Measurements from ENCODE around the gene PRG2.
A peak's percentile ranks its signal among the peaks of the same experiment; 100 is the strongest.
"Not testable (repeated sequence)": the region's sequence is repeated elsewhere in the genome, so short reads cannot be mapped to it uniquely, and the experiment has no call there.

The PRG2 gene

GRCh38 chr11:57373146-57373545 is 17.3 kb downstream of the PRG2 start:
- H3K27ac ChIP-seq: no peak overlapping the region
- no peak for DNase-seq (ENCODE audit: low read depth, low spot score)

DNA sequence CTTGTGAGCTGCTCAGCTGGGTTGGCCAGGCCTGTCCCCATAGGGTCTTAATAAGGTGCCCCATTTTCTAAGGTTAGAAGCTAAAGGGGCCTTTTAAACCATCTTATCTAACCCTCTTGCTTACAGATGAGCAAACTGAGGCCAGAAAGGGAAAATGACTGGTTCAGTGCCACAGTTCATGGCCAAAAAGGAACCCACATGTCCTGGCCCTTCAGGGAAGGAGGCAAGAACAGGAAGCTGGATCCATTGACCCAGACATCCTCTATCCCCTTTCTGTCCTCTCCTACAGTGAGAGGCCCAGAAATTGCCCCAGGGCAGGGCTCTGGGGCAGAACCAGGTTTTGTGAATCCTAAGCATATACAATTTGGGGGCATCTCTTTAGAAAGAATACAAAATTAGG is 19.5 kb downstream of the PRG2 start:
- H3K27ac ChIP-seq: no peak overlapping the region
- no peak for DNase-seq (ENCODE audit: low read depth, low spot score)

- peak overlapping the region; percentile 31 for H3K27ac ChIP-seq
- DNase-seq (ENCODE audit: low read depth, low spot score): peak; percentile 57
Observed at GRCh38 chr11:57370251-57370650, 20.2 kb downstream of the PRG2 start.

DNA sequence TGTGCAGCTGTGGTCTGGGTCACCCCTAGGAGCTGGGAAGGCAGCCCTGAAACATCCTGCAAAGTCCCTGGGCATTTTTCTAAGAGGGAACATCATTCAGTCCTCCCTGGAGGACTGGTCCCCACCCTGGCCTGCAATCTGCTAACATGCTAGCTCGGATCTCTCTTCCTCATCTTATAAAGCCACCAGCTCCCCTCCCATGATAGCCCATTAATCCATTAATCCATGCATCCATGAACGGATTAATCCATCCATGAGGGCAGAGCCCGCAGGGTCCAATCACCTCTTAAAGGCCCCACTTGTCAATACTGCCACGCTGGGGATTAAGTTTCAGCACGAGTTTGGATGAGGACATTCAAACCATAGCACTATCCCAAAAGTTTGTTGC is 21.6 kb downstream of the PRG2 start:
- H3K27ac ChIP-seq: no peak overlapping the region
- DNase-seq (ENCODE audit: low read depth, low spot score): no peak

- H3K27ac ChIP-seq: no peak overlapping the region
- DNase-seq (ENCODE audit: low read depth, low spot score): peak; percentile 12
Observed at GRCh38 chr11:57368106-57368844, 22.2 kb downstream of the PRG2 start.

GRCh38 chr11:57364851-57365660 is 25.4 kb downstream of the PRG2 start:
- DNase-seq (ENCODE audit: low read depth, low spot score): no peak
- no peak overlapping the region for H3K27ac ChIP-seq

DNA sequence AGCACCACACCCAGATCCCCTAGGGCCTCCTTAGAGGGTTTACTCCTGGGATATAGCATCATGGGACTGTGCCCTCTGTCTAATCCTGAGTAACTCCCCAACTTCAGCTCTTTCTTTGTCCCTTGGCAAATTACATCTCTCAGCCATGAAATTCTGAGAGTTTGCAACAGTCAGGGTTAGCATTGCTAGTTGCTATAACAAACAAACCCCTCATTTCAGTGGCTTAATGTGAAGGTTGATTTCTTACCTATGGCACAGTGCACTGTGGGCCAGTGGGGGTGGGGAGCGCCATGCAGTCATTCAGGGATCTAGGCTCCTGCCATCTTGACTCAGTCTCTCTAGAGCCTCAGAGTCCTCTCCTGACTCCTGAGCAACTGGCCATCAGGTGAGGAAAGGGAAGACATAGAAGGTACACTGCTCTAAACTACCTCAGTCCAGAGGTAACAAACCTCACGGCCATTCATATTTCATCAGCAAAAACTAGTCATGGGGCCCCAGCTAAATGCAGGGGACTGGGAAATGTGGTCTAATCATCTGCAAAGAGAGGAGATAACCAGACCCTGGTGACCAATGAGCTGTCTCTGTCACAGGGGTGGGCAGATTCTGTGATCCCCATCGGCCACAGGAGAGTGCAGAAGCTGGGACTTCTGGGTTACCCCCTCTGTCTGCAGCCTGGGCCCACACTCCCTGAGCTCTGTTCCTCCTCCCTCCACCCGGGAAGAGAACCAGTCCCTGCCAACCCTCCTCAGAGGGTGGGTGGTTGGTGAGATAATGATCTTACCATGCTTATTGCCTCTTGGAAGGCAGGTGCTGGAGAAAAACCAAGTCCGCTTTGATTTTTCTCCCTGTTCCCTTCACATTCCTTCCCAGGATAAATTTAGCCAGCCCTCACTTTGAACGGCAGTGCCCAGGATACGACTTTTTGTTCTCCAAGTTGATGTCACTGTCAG is 27.0 kb downstream of the PRG2 start:
- H3K27ac ChIP-seq: no peak overlapping the region
- DNase-seq (ENCODE audit: low read depth, low spot score): no peak

DNA sequence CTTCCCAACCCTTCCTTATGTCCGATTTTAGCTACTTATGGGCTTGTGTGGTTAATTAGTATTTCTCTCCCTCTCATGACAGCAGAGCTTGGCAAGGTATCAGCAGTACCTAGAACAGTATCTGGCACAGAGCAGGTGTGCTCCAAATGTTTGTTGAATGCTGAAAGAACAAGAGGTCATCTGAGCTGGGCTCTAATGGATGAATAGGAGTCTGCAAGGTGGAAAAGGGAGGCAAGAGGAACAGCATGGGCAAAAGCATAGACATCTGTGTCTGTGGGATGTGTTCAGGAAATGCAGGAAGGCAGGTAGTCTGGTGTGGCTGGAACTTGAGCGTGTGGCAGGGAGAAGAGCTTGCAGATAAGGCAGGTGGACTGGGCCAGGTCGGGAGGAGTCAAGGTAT is 28.5 kb downstream of the PRG2 start:
- H3K27ac ChIP-seq: no peak overlapping the region
- DNase-seq (ENCODE audit: low read depth, low spot score): no peak

DNA sequence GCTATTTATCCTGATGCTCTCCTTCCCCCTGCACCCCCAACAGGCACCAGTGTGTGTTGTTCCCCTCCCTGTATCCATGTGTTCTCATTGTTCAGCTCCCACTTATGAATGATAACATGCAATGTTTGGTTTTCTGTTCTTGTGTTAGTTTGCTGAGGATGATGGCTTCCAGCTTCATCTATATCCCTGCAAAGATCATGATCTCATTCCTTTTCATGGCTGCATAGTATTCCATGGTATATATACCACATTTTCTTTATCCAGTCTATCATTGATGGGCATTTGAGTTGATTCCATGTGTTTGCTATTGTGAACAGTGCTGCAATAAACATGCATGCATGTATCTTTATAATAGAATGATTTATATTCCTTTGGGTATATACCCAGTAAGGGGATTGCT is 29.0 kb downstream of the PRG2 start:
- H3K27ac ChIP-seq; DNase-seq (ENCODE audit: low read depth, low spot score): not testable (repeated sequence)

DNA sequence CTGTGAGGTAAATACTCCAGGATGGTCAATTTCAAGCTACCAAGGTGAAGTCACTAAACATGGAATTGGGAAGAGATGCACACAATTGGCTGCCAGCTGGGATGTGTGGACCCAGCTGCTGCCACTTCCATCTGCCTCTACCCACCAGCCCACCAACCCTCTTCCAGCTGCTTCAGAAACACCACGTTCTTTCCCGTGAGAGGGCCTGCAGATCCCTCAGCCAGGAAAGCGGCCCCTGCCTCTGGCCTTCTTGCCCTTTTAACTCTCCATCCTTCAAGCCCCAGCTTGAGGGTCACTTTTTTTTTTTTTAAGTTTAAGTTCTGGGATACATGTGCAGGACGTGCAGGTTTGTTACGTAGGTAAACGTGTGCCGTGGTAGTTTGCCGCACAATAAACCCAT is 29.5 kb downstream of the PRG2 start:
- no peak overlapping the region for H3K27ac ChIP-seq
- no peak for DNase-seq (ENCODE audit: low read depth, low spot score)

DNA sequence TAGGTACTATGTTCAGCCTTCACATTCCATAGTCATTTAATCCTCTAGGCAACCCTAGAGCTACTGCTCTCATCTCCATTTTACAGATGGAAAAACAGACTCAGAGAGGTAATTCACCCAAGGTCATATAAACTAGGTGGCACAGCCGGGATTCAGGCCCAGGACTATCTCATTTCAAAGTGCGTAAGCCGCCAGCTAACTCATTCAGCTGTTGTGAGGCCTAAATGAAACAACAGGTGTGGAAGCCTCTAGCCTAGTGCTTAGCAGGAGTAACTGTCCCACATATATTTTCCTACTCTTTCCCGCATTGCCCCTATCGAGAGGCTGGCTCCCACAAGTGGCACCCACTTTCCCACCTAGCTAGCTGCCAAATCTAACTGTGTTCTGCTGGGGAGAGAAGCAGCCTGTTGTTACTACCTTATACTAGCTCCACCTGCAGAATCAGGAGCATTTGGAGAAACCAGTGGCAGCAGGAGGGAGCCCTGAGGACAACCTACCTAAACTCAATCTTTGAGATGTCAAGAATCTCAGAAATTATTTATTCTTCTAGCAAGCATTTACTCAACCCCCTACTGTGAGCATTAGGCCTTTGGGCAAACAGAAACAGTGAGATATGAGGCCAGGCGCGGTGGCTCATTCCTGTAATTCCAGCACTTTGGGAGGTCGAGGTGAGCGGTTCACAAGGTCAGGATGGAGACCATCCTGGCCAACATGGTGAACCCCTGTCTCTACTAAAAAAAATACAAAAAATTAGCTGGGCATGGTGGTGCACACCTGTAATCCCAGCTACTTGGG is 30.4 kb downstream of the PRG2 start:
- H3K27ac ChIP-seq: no peak overlapping the region
- DNase-seq (ENCODE audit: low read depth, low spot score): no peak

- H3K27ac ChIP-seq: no peak overlapping the region
- DNase-seq (ENCODE audit: low read depth, low spot score): no peak
Observed at GRCh38 chr11:57359396-57359795, 31.1 kb downstream of the PRG2 start.

GRCh38 chr11:57358991-57359390 is 31.5 kb downstream of the PRG2 start:
- H3K27ac ChIP-seq: no peak overlapping the region

DNA sequence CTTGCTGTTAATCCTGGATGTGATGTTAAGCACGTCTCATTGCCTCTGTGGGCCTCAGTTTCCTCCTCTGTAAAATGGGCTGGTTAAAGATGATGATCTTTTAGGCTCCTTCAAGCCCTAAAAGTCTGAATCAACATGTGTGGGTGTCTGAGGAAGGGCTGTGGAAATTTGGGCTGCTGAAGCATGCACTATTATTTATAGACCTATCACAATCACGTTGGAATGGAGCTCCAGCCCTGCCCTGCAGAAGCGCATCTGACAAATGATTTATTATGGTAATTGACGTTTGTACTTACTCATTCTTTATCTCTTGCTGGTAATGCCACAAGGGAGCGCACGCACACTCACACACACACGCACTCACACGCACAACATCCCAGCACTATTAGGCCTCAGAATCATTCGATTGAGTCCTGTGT is 31.9 kb downstream of the PRG2 start:
- no peak overlapping the region for H3K27ac ChIP-seq
- no peak for DNase-seq (ENCODE audit: low read depth, low spot score)

More at GRCh38 chr11:57358991-57359390, 31.5 kb downstream of the PRG2 start:
- no peak for DNase-seq (ENCODE audit: low read depth, low spot score)

DNA sequence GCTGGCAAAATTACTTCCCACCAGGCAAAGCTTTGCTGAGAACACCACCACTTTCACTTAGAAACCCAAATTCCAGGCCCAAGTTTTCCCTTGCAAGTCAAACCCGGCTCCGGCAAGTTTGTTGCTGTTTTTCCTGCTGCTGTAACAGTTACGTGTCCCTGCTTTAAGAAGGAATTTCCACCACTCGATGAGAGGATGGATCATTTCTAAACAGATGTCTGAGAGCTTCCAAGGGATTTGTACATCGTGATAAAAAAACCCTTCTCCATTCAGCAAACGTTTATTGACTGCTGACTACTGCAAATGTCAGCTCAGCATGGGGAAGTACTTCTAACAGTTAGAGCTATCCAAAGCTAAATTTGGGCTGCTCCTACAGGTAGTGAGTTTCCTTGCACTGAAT is 32.6 kb downstream of the PRG2 start:
- no peak overlapping the region for H3K27ac ChIP-seq
- no peak for DNase-seq (ENCODE audit: low read depth, low spot score)

- H3K27ac ChIP-seq: no peak overlapping the region
- DNase-seq (ENCODE audit: low read depth, low spot score): no peak
Observed at GRCh38 chr11:57357310-57357709, 33.1 kb downstream of the PRG2 start.

- no peak for DNase-seq (ENCODE audit: low read depth, low spot score)
- no peak overlapping the region for H3K27ac ChIP-seq
Observed at GRCh38 chr11:57356268-57356667, 34.2 kb downstream of the PRG2 start.

DNA sequence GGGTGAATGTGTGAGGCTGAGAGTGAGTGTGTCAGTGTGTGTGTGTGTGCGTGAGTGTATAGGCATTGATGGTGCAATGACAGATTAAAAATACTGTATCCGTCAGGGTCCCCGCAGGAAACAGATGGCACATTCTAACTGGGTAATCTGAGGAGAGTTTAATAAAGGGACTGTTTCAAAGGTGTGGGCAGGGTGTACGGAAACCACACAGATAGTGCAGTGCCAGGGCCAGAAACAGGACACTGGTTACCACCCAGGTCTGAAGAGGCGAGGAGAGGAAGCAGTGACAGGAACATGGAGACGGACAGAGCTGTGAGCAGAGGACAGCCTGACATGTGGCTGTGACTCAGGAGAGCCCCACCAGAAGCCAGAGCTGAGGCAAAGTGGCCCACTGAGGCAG is 35.8 kb downstream of the PRG2 start:
- DNase-seq (ENCODE audit: low read depth, low spot score): no peak
- H3K27ac ChIP-seq: no peak overlapping the region

DNA sequence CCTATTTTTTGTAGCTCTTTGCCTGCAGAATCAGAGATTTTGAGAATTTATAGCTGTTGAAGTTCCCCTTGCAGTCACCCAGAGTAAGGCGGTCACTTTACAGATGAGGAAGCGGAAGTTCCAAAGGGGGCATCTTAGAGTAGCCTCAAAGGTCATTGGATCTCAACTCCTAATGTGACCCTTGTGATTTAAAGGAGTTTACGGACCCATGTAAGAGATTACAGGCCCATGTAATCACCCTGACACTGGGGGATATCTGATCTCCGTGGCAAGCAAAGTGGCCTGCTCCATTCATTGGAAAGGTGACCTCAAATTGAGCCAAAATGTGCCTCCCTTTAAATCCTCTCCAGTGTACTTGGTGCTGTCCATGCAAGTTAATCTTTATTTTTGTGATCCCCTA is 36.6 kb downstream of the PRG2 start:
- no peak for DNase-seq (ENCODE audit: low read depth, low spot score)
- H3K27ac ChIP-seq: no peak overlapping the region

DNA sequence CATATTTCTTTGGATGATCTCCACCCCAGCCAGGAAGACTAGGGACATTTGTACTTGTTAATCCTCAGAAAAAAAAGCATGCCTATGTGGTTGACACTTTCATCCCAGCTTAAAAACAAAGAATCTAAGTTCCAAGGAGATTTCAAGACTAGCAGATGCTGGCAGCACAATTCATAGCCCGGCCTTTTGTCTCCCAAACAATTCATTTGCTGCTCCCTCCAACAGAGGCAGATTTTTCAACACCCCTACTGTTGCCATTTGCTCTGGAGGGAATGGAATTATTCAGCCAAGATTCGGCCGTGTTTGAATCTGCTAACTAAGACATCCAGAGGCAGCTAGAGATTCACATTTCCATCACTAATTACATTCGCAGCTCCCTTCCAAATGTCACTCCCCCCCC is 37.0 kb downstream of the PRG2 start:
- no peak overlapping the region for H3K27ac ChIP-seq
- DNase-seq (ENCODE audit: low read depth, low spot score): no peak

All from epithelial cell of prostate (primary cell).